Type B pancreatic cell (in vitro differentiated cells): ENCODE data around the gene KLHL29. TPM values are rescaled to one million over a fixed set of nuclear protein-coding genes. Genes with fewer than 3 reads are reported as not detected.

ENCODE experiments used
- DNase-seq: peaks from one replicate; pipeline ENCODE4 v3.0.0; 2021; ENCODE audit warnings: mixed read lengths; ENCODE audit not compliant: unreplicated experiment; ENCODE audit errors: extremely low spot score
- H3K27ac Mint-ChIP-seq: 2 replicates; pipeline ENCODE4 v1.8.0; 2021; ENCODE audit warnings: mild to moderate bottlenecking, mixed read lengths
- H3K27me3 Mint-ChIP-seq: 2 replicates; pipeline ENCODE4 v1.8.0; 2021; ENCODE audit warnings: mixed read lengths
- H3K36me3 Mint-ChIP-seq: 2 replicates; pipeline ENCODE4 v1.8.0; 2021; ENCODE audit warnings: mixed read lengths
- H3K4me1 Mint-ChIP-seq: one replicate; pipeline ENCODE4 v1.8.0; 2021; ENCODE audit warnings: mixed read lengths; ENCODE audit not compliant: unreplicated experiment
- H3K4me3 Mint-ChIP-seq: 2 replicates; pipeline ENCODE4 v1.8.0; 2021; ENCODE audit warnings: mild to moderate bottlenecking, mixed read lengths
- H3K9me3 Mint-ChIP-seq: 2 replicates; pipeline ENCODE4 v1.8.0; 2021; ENCODE audit warnings: mixed read lengths
- total RNA-seq: library from RNA; stranded (reverse); gene quantifications from 2 replicates; pipeline ENCODE4 v1.2.1, GENCODE V29; 2021; ENCODE audit warnings: low replicate concordance
- TF ChIP-seq, protein P1 (sequence below): fragments of 200-600 bp; sonication (generic); conservative IDR thresholded peaks from 2 replicates; pipeline ENCODE4 v1.5.0; 2021; ENCODE audit warnings: antibody characterized with exemption, mild to moderate bottlenecking

Gene KLHL29
- total RNA-seq, 1 donor from 2014 or later, result 24.1 TPM

GRCh38 chr2:23695890-23696751, 311.1 kb downstream of the KLHL29 start:
- no peak for DNase-seq
- Mint-ChIP-seq H3K9me3 (peaks cover 6% of the 10 kb centered on the region), H3K36me3 (peaks cover 44% of the 10 kb centered on the region), H3K4me3 (no peak overlapping the region), H3K27me3 (no peaks in the 10 kb centered on the region), H3K27ac (no peak overlapping the region), H3K4me1 (peaks cover 9% of the 10 kb centered on the region)
- TF ChIP-seq, protein P1, sequence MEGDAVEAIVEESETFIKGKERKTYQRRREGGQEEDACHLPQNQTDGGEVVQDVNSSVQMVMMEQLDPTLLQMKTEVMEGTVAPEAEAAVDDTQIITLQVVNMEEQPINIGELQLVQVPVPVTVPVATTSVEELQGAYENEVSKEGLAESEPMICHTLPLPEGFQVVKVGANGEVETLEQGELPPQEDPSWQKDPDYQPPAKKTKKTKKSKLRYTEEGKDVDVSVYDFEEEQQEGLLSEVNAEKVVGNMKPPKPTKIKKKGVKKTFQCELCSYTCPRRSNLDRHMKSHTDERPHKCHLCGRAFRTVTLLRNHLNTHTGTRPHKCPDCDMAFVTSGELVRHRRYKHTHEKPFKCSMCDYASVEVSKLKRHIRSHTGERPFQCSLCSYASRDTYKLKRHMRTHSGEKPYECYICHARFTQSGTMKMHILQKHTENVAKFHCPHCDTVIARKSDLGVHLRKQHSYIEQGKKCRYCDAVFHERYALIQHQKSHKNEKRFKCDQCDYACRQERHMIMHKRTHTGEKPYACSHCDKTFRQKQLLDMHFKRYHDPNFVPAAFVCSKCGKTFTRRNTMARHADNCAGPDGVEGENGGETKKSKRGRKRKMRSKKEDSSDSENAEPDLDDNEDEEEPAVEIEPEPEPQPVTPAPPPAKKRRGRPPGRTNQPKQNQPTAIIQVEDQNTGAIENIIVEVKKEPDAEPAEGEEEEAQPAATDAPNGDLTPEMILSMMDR, result no peak

DNA sequence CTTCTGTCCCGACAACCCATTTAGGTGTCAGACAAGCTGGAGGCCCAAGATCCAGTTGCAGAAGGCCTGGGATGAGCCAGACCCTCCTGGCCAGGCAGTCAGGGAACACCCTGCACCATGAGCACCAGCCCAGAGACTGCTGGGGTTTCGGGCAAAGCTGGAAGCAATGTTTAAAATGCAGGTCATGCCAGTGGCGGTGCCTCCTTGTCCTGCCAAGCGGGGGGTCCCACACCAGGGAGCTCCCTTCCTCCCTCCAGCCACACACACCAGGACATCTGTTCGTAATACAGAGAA, 311.7 kb downstream of the KLHL29 start:
- H3K4me3 Mint-ChIP-seq, result no peak overlapping the region
- peaks cover 9% of the 10 kb centered on the region for H3K4me1 Mint-ChIP-seq
- H3K36me3 Mint-ChIP-seq, result peaks cover 46% of the 10 kb centered on the region
- peaks cover 6% of the 10 kb centered on the region for H3K9me3 Mint-ChIP-seq
- TF ChIP-seq, protein P1, result no peak
- no peaks in the 10 kb centered on the region for H3K27me3 Mint-ChIP-seq
- no peak overlapping the region for H3K27ac Mint-ChIP-seq
- DNase-seq, result no peak

DNA sequence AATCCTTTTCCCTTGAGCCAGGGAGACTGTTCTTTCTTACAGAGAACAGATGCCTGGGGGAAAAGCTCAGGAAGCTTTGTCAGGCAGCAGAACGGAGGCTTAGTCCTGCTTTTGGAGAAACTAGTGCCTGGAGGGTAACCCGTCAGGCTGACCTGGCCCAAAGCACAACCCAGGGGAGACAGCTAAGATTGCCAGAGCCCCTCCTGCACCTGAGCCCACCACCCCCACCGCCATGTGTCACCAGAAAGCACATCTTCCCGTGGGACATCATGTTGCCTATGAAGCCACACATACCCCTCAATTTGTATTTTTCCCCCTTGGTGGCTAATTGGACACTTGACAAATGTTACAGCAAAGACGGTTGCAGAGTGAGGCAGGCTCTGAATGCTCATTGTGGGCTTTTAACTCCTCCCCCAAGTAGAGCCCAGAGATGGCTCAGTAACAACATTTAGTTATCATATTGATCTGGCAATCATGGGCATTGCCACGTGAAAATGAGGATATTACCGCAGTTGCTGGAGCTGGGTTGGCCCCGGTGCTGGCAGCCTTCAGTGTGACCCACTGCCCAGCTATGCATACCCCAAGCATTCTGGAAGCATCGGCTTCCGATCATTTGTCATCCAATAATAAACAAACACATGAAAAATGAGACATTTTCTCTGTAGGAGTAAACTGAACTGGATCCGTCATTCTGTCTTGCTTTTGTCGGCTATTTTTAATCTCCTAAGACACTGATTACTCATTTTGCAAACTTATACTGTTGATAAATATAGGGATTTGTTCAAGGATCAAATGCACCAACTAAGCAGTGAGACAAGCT, 312.5 kb downstream of the KLHL29 start:
- Mint-ChIP-seq H3K4me1 (peaks cover 9% of the 10 kb centered on the region), H3K9me3 (peaks cover 6% of the 10 kb centered on the region), H3K36me3 (peaks cover 49% of the 10 kb centered on the region), H3K27me3 (no peaks in the 10 kb centered on the region), H3K4me3 (no peak overlapping the region), H3K27ac (no peak overlapping the region)
- TF ChIP-seq, protein P1, result no peak
- DNase-seq, result no peak

GRCh38 chr2:23698116-23698693, 313.2 kb downstream of the KLHL29 start:
- H3K27ac Mint-ChIP-seq, result no peak overlapping the region
- TF ChIP-seq, protein P1, result no peak
- H3K27me3 Mint-ChIP-seq, result no peaks in the 10 kb centered on the region
- peaks cover 53% of the 10 kb centered on the region for H3K36me3 Mint-ChIP-seq
- H3K4me1 Mint-ChIP-seq, result peaks cover 9% of the 10 kb centered on the region
- DNase-seq, result no peak
- no peak overlapping the region for H3K4me3 Mint-ChIP-seq
- H3K9me3 Mint-ChIP-seq, result peaks cover 6% of the 10 kb centered on the region

- Mint-ChIP-seq H3K4me3 (no peak overlapping the region), H3K9me3 (peaks cover 6% of the 10 kb centered on the region), H3K27me3 (no peaks in the 10 kb centered on the region), H3K4me1 (peaks cover 9% of the 10 kb centered on the region), H3K27ac (peak overlapping the region; percentile 19), H3K36me3 (peaks cover 51% of the 10 kb centered on the region)
- TF ChIP-seq, protein P1, result no peak
- DNase-seq, result peak; percentile 49
These were observed 314.0 kb downstream of the KLHL29 start for GRCh38 chr2:23698721-23699579.
